Ascending aorta (tissue), 2 donors: Measurements from ENCODE around the gene PLEKHN1. TPM values are rescaled to one million over a fixed set of nuclear protein-coding genes. Genes with fewer than 3 reads are reported as not detected.
"Not testable (repeated sequence)": the region's sequence is repeated elsewhere in the genome, so short reads cannot be mapped to it uniquely, and the experiment has no call there.

ENCODE experiments used
- DNase-seq, 2 donors: peaks; one replicate each; pipeline ENCODE4 v3.0.0-alpha.2; 2019; ENCODE audit warnings: low spot score in 2 of 2
- H3K27ac ChIP-seq, 2 donors: fragments of 200-600 bp; sonication (generic); one replicate each; pipeline ENCODE4 v1.5.1; 2016 to 2017; ENCODE audit warnings: mild to moderate bottlenecking in 1 of 2
- H3K27me3 ChIP-seq: fragments of 200-600 bp; sonication (generic); one replicate; pipeline ENCODE4 v1.5.1; 2017
- H3K36me3 ChIP-seq, 2 donors: fragments of 200-600 bp; sonication (generic); one replicate each; pipeline ENCODE4 v1.5.1; 2016
- H3K4me1 ChIP-seq, 2 donors: fragments of 200-600 bp; sonication (generic); one replicate each; pipeline ENCODE4 v1.5.1; 2016 to 2017; ENCODE audit warnings: mild to moderate bottlenecking in 1 of 2
- H3K4me3 ChIP-seq, 2 donors: fragments of 200-600 bp; sonication (generic); one replicate each; pipeline ENCODE4 v1.5.1; 2016 to 2017; ENCODE audit warnings: mild to moderate bottlenecking in 1 of 2
- H3K9me3 ChIP-seq, 2 donors: fragments of 200-600 bp; sonication (generic); one replicate each; pipeline ENCODE4 v1.5.1; 2016
- intact Hi-C: fragments of 100-400 bp; cut with DNase I; formaldehyde crosslinking; loops from one replicate; pipeline ENCODE4 v1.15.1; 2023
- total RNA-seq: library from RNA; depleted of rRNA; stranded (reverse); fragments of >200 nt; gene quantifications from one replicate; pipeline ENCODE4 v1.1.0, GENCODE V29; 2016
- TF ChIP-seq, protein P1 (sequence below), 3 experiments: fragments of 200-600 bp in 2 of 3; fragments of 450-650 bp in 1 of 3; sonication (generic) in 2 of 3; IDR thresholded peaks; one replicate each; pipeline ENCODE4 v1.5.1; 2016 to 2019; ENCODE audit warnings: antibody characterized with exemption in 3 of 3, mild to moderate bottlenecking in 1 of 3, moderate library complexity in 1 of 3

PLEKHN1 gene
- total RNA-seq, 1 donor from 2014 or later = not detected

DNA sequence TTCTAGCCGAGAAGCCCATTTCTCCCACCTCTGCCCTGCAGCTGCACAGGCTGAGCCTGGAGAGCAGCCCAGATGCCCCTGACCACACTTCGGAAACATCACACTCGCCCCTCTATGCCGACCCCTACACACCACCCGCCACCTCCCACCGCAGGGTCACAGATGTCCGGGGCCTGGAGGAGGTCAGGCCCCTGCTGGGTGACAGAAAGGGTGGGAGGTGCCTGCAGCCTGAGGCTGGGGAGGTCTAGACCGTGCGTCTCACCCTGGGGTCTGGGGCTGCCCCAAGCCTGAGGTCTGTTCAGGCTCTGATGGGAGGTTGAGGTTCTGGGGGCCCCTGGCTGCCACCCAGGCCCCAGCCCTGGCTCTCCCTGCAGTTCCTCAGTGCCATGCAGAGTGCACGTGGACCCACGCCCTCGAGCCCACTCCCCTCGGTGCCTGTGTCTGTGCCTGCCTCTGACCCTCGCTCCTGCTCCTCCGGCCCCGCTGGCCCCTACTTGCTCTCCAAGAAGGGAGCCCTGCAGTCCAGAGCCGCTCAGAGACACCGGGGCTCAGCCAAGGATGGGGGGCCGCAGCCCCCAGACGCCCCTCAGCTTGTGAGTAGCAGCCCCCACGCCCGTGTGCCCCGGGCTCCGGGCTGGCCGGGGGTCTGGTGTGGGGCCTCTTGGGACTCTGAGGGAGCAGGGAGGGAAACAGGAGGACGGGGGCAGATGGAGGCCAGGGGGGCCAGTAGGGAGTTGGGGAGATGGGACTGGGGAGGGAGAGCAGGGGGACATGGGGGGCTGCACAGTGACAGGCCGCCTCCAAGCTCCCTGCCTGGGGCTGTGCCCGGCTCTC, 7.4 kb downstream of the PLEKHN1 start:
- no peaks in the 10 kb centered on the region for H3K9me3 ChIP-seq
- TF ChIP-seq, protein P1, sequence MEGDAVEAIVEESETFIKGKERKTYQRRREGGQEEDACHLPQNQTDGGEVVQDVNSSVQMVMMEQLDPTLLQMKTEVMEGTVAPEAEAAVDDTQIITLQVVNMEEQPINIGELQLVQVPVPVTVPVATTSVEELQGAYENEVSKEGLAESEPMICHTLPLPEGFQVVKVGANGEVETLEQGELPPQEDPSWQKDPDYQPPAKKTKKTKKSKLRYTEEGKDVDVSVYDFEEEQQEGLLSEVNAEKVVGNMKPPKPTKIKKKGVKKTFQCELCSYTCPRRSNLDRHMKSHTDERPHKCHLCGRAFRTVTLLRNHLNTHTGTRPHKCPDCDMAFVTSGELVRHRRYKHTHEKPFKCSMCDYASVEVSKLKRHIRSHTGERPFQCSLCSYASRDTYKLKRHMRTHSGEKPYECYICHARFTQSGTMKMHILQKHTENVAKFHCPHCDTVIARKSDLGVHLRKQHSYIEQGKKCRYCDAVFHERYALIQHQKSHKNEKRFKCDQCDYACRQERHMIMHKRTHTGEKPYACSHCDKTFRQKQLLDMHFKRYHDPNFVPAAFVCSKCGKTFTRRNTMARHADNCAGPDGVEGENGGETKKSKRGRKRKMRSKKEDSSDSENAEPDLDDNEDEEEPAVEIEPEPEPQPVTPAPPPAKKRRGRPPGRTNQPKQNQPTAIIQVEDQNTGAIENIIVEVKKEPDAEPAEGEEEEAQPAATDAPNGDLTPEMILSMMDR (IDR thresholded peaks at IDR 0.05) = no peak
- H3K4me3 ChIP-seq = no peak overlapping the region
- DNase-seq = no peak
- H3K27me3 ChIP-seq = peaks cover 26% of the 10 kb centered on the region
- no peaks in the 10 kb centered on the region for H3K36me3 ChIP-seq
- no peak overlapping the region for H3K27ac ChIP-seq
- peaks cover 2 to 3% of the 10 kb centered on the region in 2 donors for H3K4me1 ChIP-seq
- intact Hi-C loops = no loop called here

DNA sequence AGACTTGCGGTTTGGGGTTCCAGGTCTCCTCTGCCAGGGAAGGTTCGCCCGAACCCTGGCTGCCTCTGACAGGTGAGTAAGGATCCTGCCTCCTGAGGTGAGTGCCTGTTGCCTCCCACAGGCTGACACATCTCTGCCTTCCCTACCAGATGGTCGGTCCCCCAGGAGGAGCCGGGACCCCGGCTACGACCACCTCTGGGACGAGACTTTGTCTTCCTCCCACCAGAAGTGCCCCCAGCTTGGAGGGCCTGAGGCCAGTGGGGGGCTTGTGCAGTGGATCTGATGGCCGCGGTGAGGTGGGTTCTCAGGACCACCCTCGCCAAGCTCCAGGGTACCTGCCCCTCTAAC, 8.0 kb downstream of the PLEKHN1 start:
- Histone ChIP-seq H3K4me1 (peaks cover 2 to 3% of the 10 kb centered on the region in 2 donors), H3K36me3 (no peaks in the 10 kb centered on the region), H3K9me3 (no peaks in the 10 kb centered on the region), H3K27me3 (peaks cover 26% of the 10 kb centered on the region), H3K27ac (no peak overlapping the region), H3K4me3 (no peak overlapping the region)
- intact Hi-C loops = no loop called here
- no peak for DNase-seq
- TF ChIP-seq, protein P1 (IDR thresholded peaks at IDR 0.05) = no peak

DNA sequence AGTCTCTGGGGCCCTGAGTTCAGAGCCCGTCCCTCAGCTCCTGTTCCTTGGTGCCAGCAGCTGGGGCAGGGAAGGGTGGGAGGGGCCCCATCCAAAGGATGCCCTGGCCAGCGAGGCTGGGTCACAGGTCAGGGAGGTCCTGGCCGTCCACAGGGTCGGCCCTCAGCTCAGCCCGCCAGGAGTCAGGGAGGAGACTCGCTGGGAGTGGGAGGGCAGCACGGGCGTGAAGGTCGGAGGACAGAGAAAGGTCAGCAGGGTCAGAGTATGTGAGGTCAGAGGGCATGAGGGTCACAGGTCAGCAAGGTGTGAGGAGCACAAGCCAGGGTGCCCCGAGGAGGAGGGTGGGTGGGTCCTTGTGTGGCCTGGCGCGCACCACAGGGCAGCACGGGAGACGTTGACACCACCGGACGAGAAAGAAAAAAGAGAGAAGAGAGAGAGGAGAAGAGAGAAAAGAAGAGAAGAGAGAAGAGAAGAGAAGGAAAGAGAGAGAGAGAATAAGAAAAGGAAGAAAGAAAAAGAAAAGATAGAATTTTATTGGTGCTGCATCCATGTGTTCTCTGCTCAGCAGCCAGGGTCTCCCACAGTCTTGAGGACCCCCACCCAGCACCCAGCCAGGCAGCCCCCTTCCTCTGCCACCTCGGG, 8.5 kb downstream of the PLEKHN1 start:
- H3K9me3 ChIP-seq = no peaks in the 10 kb centered on the region
- intact Hi-C loops = no loop called here
- H3K4me3 ChIP-seq = no peak overlapping the region
- peaks cover 2 to 3% of the 10 kb centered on the region in 2 donors for H3K4me1 ChIP-seq
- TF ChIP-seq, protein P1 (IDR thresholded peaks at IDR 0.05) = no peak
- H3K27ac ChIP-seq = no peak overlapping the region
- DNase-seq = no peak
- H3K36me3 ChIP-seq = no peaks in the 10 kb centered on the region
- peaks cover 26% of the 10 kb centered on the region for H3K27me3 ChIP-seq

DNA sequence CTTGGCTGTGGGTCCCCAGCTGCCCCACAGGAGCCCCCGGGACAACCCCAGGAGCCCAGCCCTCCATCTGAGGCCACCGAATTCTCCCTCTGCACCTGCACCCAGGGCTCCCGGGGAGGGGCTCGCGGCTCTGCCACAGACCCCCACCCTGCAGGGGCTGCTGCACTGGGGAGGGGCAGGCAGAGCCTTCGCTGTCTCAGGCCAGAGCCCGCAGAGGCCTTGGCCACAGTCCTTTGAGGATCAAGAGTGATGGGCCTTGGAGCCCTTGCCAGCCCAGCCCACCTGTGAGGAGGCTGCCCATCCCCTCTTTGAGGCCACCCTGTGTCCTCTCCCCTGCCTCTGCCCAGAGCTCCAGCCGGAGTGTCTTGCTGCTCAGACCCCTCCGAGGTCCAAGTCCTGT, 9.1 kb downstream of the PLEKHN1 start:
- intact Hi-C loops = no loop called here
- no peak overlapping the region for H3K4me3 ChIP-seq

DNA sequence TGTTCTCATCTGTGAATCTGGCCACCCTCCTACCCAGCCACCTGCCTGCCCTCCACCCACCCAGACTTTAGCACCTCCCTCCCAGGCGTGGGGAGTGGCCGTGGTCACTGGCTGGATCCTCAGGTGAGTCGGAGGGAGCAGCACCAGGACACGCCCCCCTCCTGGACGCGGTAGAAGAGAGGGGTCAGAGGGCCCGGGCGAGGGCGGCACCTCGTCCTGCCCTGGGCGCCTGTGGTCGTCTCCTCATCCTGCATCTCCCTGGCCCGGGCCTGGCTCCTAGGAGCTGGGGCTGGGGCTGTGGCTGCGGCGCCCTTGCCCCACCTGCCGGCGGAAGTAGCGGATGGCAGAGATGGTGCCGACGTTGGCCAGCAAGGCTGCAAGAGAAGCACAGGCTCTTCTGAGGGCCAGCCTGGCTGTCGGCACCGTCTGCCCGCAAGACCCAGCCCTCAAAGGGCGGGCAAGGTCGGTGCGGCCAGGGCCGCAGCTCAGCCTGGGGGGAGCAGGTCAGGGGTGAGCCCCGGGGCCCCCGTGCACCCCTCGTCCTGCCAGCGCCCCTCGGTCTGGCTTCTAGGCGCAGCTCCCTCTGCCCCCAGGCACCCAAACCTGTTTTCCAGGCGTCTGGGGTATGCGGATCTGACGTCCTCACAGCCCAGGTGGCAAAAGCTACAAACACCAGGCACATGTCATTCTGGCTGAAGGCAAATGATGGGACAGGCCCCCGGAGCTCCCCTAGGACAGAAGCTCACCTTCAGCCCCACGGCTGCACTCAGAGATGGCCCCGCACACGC, 9.8 kb downstream of the PLEKHN1 start:
- no peaks in the 10 kb centered on the region for H3K9me3 ChIP-seq
- peaks cover 2 to 3% of the 10 kb centered on the region in 2 donors for H3K4me1 ChIP-seq
- peak overlapping the region; percentile 16 to 55 for H3K4me3 ChIP-seq
- peaks cover 21% of the 10 kb centered on the region for H3K27me3 ChIP-seq
- no peak overlapping the region for H3K27ac ChIP-seq
- no peak for DNase-seq
- no peaks in the 10 kb centered on the region for H3K36me3 ChIP-seq
- intact Hi-C loops = no loop called here
- TF ChIP-seq, protein P1 (IDR thresholded peaks at IDR 0.05) = peak in 2 of 3 experiments; percentile 67 to 73

More for the DNA sequence above, 9.1 kb downstream of the PLEKHN1 start:
- TF ChIP-seq, protein P1 (IDR thresholded peaks at IDR 0.05) = no peak
- DNase-seq = no peak
- H3K27me3 ChIP-seq = peaks cover 26% of the 10 kb centered on the region
- H3K27ac ChIP-seq = no peak overlapping the region
- no peaks in the 10 kb centered on the region for H3K9me3 ChIP-seq
- peaks cover 2 to 3% of the 10 kb centered on the region in 2 donors for H3K4me1 ChIP-seq
- no peaks in the 10 kb centered on the region for H3K36me3 ChIP-seq

DNA sequence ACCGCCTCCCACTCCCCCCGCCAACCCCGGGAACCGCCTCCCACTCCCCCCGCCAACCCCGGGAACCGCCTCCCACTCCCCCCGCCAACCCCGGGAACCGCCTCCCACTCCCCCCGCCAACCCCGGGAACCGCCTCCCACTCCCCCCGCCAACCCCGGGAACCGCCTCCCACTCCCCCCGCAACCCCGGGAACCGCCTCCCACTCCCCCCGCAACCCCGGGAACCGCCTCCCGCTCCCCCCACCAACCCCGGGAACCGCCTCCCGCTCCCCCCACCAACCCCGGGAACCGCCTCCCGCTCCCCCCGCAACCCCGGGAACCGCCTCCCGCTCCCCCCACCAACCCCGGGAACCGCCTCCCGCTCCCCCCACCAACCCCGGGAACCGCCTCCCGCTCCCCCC, 10.5 kb downstream of the PLEKHN1 start:
- H3K27ac ChIP-seq, H3K36me3 ChIP-seq, intact Hi-C loops, H3K4me1 ChIP-seq, H3K9me3 ChIP-seq, H3K4me3 ChIP-seq, DNase-seq: not testable (repeated sequence)
- H3K27me3 ChIP-seq = peaks cover 14% of the 10 kb centered on the region
